ENCODE results near the gene VCAN. TPM values are rescaled to one million over a fixed set of nuclear protein-coding genes. Genes with fewer than 3 reads are reported as not detected.

Gene VCAN
- polyA plus RNA-seq, 2 of the 4 experiments (the other 2 are of a cell fraction) = 26.0 to 42.0 TPM

- TF ChIP-seq, protein P1, sequence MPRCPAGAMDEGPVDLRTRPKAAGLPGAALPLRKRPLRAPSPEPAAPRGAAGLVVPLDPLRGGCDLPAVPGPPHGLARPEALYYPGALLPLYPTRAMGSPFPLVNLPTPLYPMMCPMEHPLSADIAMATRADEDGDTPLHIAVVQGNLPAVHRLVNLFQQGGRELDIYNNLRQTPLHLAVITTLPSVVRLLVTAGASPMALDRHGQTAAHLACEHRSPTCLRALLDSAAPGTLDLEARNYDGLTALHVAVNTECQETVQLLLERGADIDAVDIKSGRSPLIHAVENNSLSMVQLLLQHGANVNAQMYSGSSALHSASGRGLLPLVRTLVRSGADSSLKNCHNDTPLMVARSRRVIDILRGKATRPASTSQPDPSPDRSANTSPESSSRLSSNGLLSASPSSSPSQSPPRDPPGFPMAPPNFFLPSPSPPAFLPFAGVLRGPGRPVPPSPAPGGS (IDR thresholded peaks at IDR 0.05) = no peak
Measured at GRCh38 chr5:83527221-83527620, 55.7 kb downstream of the VCAN start (continued).

GRCh38 chr5:83527722-83528438, 56.3 kb downstream of the VCAN start:
- FAIRE-seq = no peak
- Histone ChIP-seq H3K4me2 (no peak overlapping the region), H3K4me3 (no peak overlapping the region), H3K9me3 (no peaks in the 10 kb centered on the region), H3K27ac (no peak overlapping the region), H3K4me1 (no peaks in the 10 kb centered on the region)
- 39% methylated on average over 4 of the region's 4 CpGs for WGBS (ENCODE audit: missing lambda C conversion rate)
- POLR2A ChIA-PET = no interaction called here
- CTCF ChIA-PET = no interaction called here
- ATAC-seq = no peak
- DNase-seq (ENCODE audit: low read depth in 1 of 2, low spot score in 1 of 2) = no peak
- TF ChIP-seq POLR2A (IDR thresholded peaks at IDR 0.05; ENCODE audit: low read length) (no peak), KDM1A (IDR thresholded peaks at IDR 0.05; ENCODE audit: low read depth) (no peak), BHLHE40 (IDR thresholded peaks at IDR 0.05; ENCODE audit: low read depth, low read length) (no peak), CEBPB (IDR thresholded peaks at IDR 0.05) (no peak), ZC3H11A (IDR thresholded peaks at IDR 0.05) (no peak), MAZ (IDR thresholded peaks at IDR 0.05; ENCODE audit: borderline replicate concordance, low read depth, low read length) (no peak), E2F6 (IDR thresholded peaks at IDR 0.05; ENCODE audit: borderline replicate concordance, low read depth) (no peak), MAFK (IDR thresholded peaks at IDR 0.05; ENCODE audit: partially characterized antibody) (no peak), CBX8 (IDR thresholded peaks at IDR 0.05) (no peak), ESRRA (IDR thresholded peaks at IDR 0.05; ENCODE audit: borderline replicate concordance, low read length) (no peak), CTCF (IDR thresholded peaks at IDR 0.05) (no peak), SMC3 (IDR thresholded peaks at IDR 0.05) (no peak), RAD21 (conservative IDR thresholded peaks at IDR 0.05 in 1 of 2, IDR thresholded peaks at IDR 0.05 in 1 of 2) (no peak)
- TF ChIP-seq, protein P2, sequence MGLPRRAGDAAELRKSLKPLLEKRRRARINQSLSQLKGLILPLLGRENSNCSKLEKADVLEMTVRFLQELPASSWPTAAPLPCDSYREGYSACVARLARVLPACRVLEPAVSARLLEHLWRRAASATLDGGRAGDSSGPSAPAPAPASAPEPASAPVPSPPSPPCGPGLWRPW (IDR thresholded peaks at IDR 0.05) = no peak
- TF ChIP-seq, protein P3, sequence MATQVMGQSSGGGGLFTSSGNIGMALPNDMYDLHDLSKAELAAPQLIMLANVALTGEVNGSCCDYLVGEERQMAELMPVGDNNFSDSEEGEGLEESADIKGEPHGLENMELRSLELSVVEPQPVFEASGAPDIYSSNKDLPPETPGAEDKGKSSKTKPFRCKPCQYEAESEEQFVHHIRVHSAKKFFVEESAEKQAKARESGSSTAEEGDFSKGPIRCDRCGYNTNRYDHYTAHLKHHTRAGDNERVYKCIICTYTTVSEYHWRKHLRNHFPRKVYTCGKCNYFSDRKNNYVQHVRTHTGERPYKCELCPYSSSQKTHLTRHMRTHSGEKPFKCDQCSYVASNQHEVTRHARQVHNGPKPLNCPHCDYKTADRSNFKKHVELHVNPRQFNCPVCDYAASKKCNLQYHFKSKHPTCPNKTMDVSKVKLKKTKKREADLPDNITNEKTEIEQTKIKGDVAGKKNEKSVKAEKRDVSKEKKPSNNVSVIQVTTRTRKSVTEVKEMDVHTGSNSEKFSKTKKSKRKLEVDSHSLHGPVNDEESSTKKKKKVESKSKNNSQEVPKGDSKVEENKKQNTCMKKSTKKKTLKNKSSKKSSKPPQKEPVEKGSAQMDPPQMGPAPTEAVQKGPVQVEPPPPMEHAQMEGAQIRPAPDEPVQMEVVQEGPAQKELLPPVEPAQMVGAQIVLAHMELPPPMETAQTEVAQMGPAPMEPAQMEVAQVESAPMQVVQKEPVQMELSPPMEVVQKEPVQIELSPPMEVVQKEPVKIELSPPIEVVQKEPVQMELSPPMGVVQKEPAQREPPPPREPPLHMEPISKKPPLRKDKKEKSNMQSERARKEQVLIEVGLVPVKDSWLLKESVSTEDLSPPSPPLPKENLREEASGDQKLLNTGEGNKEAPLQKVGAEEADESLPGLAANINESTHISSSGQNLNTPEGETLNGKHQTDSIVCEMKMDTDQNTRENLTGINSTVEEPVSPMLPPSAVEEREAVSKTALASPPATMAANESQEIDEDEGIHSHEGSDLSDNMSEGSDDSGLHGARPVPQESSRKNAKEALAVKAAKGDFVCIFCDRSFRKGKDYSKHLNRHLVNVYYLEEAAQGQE (IDR thresholded peaks at IDR 0.05) = no peak
- TF ChIP-seq, protein P1 (IDR thresholded peaks at IDR 0.05) = no peak
